Activated CD4-positive, alpha-beta T cell treated with anti-CD3 and anti-CD28 coated beads for 36 hours (primary cell): ENCODE data around the gene JAZF1. TPM values are rescaled to one million over a fixed set of nuclear protein-coding genes. Genes with fewer than 3 reads are reported as not detected.
A peak's percentile ranks its signal among the peaks of the same experiment; 100 is the strongest.

Experiments
- ATAC-seq: fragments of 200-7000 bp; cut with Tn5 transposase; one replicate; pipeline ENCODE4 v1.10.0; 2021; ENCODE audit warnings: mild to moderate bottlenecking, moderate library complexity
- CTCF ChIA-PET: fragments of 350-600 bp; sonication (Branson Sonifier 250); formaldehyde crosslinking; loops from one replicate; lab custom pipeline; 2021; ENCODE audit warnings: antibody characterized with exemption; lab: Charles Lee
- POLR2A ChIA-PET: fragments of 350-600 bp; sonication (Branson Sonifier 250); formaldehyde crosslinking; loops from one replicate; lab custom pipeline; 2021; ENCODE audit warnings: antibody characterized with exemption, inconsistent platforms; lab: Charles Lee
- DNase-seq: peaks from one replicate; pipeline ENCODE4 v3.0.0-alpha.2; 2020
- H3K27ac Mint-ChIP-seq: one replicate; pipeline ENCODE4 v1.8.0; 2021; ENCODE audit warnings: mixed read lengths
- H3K27me3 Mint-ChIP-seq: one replicate; pipeline ENCODE4 v1.8.0; 2021; ENCODE audit warnings: mixed read lengths
- H3K36me3 Mint-ChIP-seq: one replicate; pipeline ENCODE4 v1.8.0; 2021; ENCODE audit warnings: low read depth, mixed read lengths
- H3K4me1 Mint-ChIP-seq: one replicate; pipeline ENCODE4 v1.8.0; 2021; ENCODE audit warnings: mixed read lengths
- H3K4me3 Mint-ChIP-seq: one replicate; pipeline ENCODE4 v1.8.0; 2021; ENCODE audit warnings: mild to moderate bottlenecking, moderate library complexity, mixed read lengths
- H3K9me3 Mint-ChIP-seq: one replicate; pipeline ENCODE4 v1.8.0; 2021; ENCODE audit warnings: low read depth, mixed read lengths
- intact Hi-C, 2 experiments: fragments of 100-400 bp; cut with DNase I in 1 of 2; cut with micrococcal nuclease in 1 of 2; formaldehyde crosslinking; loops; one replicate each; pipeline versions ENCODE4 v1.14.2 to v1.15.1; 2022 to 2024; cut with DNase I, micrococcal nuclease
- total RNA-seq, 2 experiments: library from RNA; stranded (reverse); gene quantifications; one replicate each; pipeline ENCODE4 v1.2.3, GENCODE V29; 2021

JAZF1 gene
- total RNA-seq, 2 experiments from 2014 or later = 5.2 to 6.9 TPM

DNA sequence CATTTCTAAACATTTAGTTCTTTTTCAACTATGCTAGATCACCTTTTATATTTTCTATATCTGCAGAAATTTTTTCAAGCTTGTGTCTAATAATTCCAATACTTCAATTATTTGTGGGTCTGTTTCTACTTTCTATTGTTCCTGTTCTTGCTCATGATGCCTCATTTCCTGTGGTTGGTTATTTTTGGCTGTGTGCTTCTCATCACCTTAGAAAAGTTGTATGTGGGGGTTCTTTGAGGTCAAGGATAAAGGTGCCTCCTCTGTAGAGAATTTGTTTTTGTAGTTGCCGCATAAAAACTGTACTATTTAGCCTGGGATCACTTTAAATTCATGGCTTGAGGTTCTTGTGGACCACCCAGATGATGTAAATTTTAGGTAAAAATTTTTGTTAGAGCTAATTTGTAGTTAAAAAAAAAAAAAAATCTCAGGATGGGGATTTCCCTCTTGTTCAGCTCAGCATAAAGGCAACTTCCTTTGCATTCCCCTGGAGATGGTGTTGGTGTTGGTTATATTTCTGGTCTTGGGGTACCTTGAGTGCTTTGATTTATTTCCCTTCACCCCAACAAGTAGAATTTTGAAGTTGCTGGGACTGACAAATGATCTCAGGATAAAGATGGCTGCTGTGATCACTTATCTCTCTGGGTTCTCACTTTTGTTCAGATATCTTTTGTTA, 27.0 kb upstream of the JAZF1 start:
- Mint-ChIP-seq H3K4me1 (peaks cover 38% of the 10 kb centered on the region), H3K4me3 (peak overlapping the region; percentile 16), H3K27me3 (peaks cover 12% of the 10 kb centered on the region), H3K27ac (peak overlapping the region; percentile 18), H3K36me3 (peaks cover 13% of the 10 kb centered on the region), H3K9me3 (peaks cover 16% of the 10 kb centered on the region)
- peak; percentile 81 for ATAC-seq
- intact Hi-C loops = loop anchor here (1.0 to 2.0 kb wide), 6 partner anchors 25 to 123 kb away; no protein-coding TSS in a partner anchor
- DNase-seq = no peak
- ChIA-PET CTCF (interaction anchor here (1.1 to 1.4 kb wide), 2 partner anchors 10 to 13 kb away, joined by 3 read pairs; no protein-coding TSS in a partner anchor), POLR2A (interaction anchor here (0.9 kb wide), 1 partner anchor 75 kb away, joined by 4 read pairs; no protein-coding TSS in a partner anchor)

DNA sequence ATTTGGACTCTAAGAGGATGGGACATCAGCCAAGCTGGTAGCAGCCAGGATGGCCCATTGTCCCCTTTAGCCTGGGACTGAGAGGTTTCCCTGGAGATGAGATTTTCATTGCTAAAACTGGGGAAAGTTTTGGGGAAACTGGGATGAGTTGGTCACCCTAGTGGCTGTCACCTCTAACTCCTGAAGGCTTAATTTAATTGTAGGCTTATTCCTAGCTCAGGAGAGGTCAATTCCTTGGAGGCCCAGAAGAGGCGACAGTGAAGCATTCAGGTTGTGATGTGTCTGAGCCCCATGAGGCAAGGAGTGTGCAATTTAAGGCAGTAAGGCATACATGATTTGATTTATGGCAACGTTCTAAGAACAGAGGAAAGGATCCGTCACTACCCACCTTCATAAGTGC, 24.9 kb upstream of the JAZF1 start:
- H3K36me3 Mint-ChIP-seq = peaks cover 13% of the 10 kb centered on the region
- DNase-seq (no peak), ATAC-seq (no peak)
- peaks cover 33% of the 10 kb centered on the region for H3K4me1 Mint-ChIP-seq
- POLR2A ChIA-PET = no interaction called here
- H3K9me3 Mint-ChIP-seq = peaks cover 15% of the 10 kb centered on the region
- H3K4me3 Mint-ChIP-seq = no peak overlapping the region
- intact Hi-C loops = no loop called here
- no peak overlapping the region for H3K27ac Mint-ChIP-seq
- H3K27me3 Mint-ChIP-seq = peaks cover 18% of the 10 kb centered on the region
- CTCF ChIA-PET = no interaction called here

DNA sequence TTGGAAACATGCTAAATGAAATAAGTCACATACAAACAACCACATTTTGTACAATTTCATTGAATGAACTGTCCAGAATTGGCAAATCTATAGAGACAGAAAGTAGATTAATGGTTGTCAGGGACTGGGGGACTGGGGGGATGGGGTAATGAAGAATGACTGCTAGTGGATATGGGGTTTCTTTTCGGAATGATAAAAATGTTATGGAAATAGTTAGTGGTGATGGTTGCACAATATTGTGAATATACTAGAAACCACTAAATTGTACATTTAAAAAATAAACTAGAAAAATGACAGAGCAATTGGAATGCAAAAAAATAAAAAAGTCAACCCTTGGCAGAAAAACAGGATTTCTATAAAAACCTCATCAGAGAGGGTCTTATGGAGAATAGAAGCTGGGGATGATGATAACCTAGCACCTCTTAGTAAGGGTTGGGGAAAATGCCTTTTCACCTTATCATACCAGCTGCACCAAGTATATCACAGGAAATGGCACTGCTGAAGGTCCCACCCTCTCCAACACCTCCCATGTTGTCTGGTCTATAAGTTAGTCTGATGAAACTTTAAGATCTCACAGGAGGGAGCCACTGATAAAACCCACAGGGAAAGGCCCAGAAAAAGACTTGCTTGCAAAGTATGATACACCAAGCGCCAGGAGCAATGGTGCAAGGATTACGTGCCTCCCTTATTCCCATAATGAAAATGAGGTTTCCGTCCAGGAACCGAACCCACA, 23.1 kb upstream of the JAZF1 start:
- DNase-seq (no peak), ATAC-seq (no peak)
- ChIA-PET POLR2A (no interaction called here), CTCF (no interaction called here)
- Mint-ChIP-seq H3K4me1 (peaks cover 24% of the 10 kb centered on the region), H3K9me3 (peaks cover 5% of the 10 kb centered on the region), H3K27ac (no peak overlapping the region), H3K36me3 (peaks cover 3% of the 10 kb centered on the region), H3K4me3 (no peak overlapping the region), H3K27me3 (peaks cover 16% of the 10 kb centered on the region)
- intact Hi-C loops = no loop called here

DNA sequence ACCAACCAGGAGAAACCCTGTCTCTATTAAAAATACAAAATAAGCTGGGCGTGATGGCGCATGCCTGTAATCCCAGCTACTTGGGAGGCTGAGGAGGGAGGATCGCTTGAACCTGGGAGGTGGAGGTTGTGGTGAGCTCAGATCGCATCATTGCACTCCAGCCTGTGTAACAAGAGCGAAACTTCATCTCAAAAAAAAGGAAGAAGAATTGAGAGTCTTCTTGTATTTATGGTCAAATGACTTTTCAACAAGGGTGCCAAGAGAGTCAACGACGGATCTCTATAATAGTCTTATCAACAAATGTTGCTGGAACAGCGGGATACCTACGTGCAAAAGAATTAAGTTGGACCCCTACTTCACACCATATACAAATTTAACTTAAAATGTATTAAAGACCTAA, 21.6 kb upstream of the JAZF1 start:
- ChIA-PET CTCF (no interaction called here), POLR2A (no interaction called here)
- H3K27ac Mint-ChIP-seq = no peak overlapping the region
- H3K4me1 Mint-ChIP-seq = peaks cover 10% of the 10 kb centered on the region
- H3K4me3 Mint-ChIP-seq = no peak overlapping the region
- peaks cover 3% of the 10 kb centered on the region for H3K36me3 Mint-ChIP-seq
- H3K27me3 Mint-ChIP-seq = peaks cover 16% of the 10 kb centered on the region
- intact Hi-C loops = no loop called here
- peaks cover 2% of the 10 kb centered on the region for H3K9me3 Mint-ChIP-seq
- ATAC-seq (no peak), DNase-seq (no peak)

DNA sequence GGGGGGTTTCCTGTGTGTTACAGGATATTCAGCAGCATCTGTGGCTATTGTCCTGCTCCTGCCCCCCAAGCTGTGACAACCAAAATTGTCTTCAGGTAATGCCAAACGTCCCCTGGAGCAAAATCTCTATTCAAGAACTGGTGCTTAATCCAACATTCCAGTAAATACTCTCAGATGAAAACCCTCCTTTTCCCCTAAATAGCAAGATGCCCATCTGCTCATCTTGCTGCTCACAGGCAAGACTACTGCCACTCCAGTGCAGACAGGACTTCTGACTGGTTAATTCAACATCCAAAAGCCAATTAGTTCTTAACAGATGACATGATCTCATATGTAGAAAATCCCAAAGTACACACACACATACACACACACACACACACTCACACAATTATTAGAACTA, 20.5 kb upstream of the JAZF1 start:
- POLR2A ChIA-PET = interaction anchor here (0.5 kb wide), 1 partner anchor 64 kb away, joined by 5 read pairs; no protein-coding TSS in a partner anchor
- CTCF ChIA-PET = no interaction called here
- Mint-ChIP-seq H3K36me3 (no peaks in the 10 kb centered on the region), H3K4me3 (no peak overlapping the region), H3K4me1 (peaks cover under 1% of the 10 kb centered on the region), H3K27me3 (peaks cover 18% of the 10 kb centered on the region), H3K27ac (no peak overlapping the region), H3K9me3 (no peaks in the 10 kb centered on the region)
- ATAC-seq = no peak
- intact Hi-C loops = no loop called here
- no peak for DNase-seq

DNA sequence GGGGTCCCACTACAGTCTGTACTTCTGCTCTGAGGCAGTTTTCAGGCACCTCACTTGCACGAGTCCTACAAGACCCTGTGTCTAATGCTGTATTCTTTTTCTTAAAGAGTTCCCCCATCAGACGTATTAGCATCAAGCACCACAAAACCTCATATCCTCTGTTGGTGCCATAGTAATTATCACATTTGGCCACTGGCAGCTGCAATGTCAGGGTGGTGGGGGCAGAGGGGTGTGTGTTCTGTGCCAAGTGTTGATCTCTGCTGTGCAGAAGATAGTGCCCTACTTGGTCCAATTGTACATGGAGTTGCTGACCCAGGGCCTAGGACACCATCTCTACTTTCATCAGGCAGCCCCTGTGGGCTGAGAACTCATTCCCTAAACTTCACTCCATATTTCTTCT, 20.0 kb upstream of the JAZF1 start:
- Mint-ChIP-seq H3K4me3 (no peak overlapping the region), H3K4me1 (peaks cover 2% of the 10 kb centered on the region), H3K36me3 (no peaks in the 10 kb centered on the region), H3K27ac (no peak overlapping the region), H3K9me3 (no peaks in the 10 kb centered on the region), H3K27me3 (peaks cover 23% of the 10 kb centered on the region)
- ChIA-PET CTCF (interaction anchor here (0.7 kb wide), 1 partner anchor 1129 kb away, joined by 3 read pairs; no protein-coding TSS in a partner anchor), POLR2A (no interaction called here)
- no peak for DNase-seq
- ATAC-seq = no peak
- intact Hi-C loops = no loop called here

DNA sequence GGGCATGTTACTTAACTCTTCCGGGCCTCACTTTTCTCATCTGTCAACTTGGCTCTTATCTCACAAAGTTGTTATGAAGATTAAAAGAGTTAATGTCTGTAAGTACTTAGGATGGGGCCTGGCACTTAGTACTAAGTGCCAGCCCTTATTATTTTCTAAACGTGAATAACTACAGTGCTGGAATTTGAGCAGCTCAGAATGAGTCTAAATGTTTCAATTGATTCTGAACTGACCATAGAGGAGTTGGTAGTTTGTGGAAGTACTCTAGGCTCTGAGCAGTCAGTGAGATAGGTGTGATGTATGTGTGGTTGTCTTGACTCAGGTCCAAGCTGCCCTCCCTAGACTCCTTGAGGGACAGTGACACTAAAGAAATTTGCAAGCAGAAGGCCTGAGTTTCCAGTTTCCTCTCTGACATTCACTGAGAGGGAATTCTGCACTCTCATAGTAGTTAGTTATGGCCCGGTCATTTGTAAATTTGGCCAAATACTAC, 18.5 kb upstream of the JAZF1 start:
- intact Hi-C loops = no loop called here
- POLR2A ChIA-PET = interaction anchor here (0.5 kb wide), 1 partner anchor 78 kb away, joined by 3 read pairs; no protein-coding TSS in a partner anchor

DNA sequence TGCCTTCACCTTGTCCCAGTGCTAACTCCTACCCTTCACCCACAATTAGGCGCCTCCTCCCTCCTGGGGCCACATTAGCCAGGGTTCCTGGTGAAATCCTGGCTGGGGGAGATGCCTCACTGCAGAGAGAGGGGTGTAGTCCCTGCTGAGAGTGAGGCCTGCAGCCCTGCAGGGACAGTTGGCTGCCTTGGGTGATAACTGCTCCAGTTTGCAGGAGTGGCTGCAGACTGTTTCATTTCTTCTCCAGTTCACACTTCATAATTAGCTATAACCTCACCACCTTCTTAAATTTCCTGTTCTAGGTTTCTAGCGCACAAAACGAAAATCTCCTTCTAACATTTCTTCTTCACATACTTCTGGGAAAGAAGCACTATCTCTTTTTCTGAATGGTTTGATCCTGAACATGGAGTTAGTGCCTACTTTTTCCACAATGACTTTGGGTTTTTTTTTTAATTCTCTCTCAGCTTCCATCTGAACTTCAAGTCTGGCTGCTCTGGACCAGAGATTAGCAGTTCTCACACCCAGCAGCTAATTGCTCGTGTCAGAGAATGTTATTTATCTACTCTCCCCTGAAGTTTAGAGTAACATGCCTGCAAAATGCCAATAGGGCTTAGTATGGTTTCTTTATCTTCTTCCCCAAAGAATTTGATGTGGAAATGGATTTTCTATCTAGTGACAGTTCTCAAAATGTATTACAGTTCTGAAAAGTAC, 15.5 kb upstream of the JAZF1 start:
- DNase-seq = no peak
- POLR2A ChIA-PET = no interaction called here
- H3K27ac Mint-ChIP-seq = no peak overlapping the region
- H3K4me1 Mint-ChIP-seq = peaks cover 2% of the 10 kb centered on the region
- ATAC-seq = no peak
- no peaks in the 10 kb centered on the region for H3K9me3 Mint-ChIP-seq
- H3K4me3 Mint-ChIP-seq = no peak overlapping the region
- peaks cover 16% of the 10 kb centered on the region for H3K27me3 Mint-ChIP-seq
- intact Hi-C loops = no loop called here
- H3K36me3 Mint-ChIP-seq = no peaks in the 10 kb centered on the region
- CTCF ChIA-PET = no interaction called here

More for the DNA sequence above, 18.5 kb upstream of the JAZF1 start:
- peaks cover 20% of the 10 kb centered on the region for H3K27me3 Mint-ChIP-seq
- peaks cover 2% of the 10 kb centered on the region for H3K4me1 Mint-ChIP-seq
- H3K4me3 Mint-ChIP-seq = no peak overlapping the region
- no peak for ATAC-seq
- H3K27ac Mint-ChIP-seq = no peak overlapping the region
- H3K36me3 Mint-ChIP-seq = no peaks in the 10 kb centered on the region
- DNase-seq = no peak
- H3K9me3 Mint-ChIP-seq = no peaks in the 10 kb centered on the region
- CTCF ChIA-PET = interaction anchor here (1.2 kb wide), 1 partner anchor 98 kb away, joined by 3 read pairs; no protein-coding TSS in a partner anchor

DNA sequence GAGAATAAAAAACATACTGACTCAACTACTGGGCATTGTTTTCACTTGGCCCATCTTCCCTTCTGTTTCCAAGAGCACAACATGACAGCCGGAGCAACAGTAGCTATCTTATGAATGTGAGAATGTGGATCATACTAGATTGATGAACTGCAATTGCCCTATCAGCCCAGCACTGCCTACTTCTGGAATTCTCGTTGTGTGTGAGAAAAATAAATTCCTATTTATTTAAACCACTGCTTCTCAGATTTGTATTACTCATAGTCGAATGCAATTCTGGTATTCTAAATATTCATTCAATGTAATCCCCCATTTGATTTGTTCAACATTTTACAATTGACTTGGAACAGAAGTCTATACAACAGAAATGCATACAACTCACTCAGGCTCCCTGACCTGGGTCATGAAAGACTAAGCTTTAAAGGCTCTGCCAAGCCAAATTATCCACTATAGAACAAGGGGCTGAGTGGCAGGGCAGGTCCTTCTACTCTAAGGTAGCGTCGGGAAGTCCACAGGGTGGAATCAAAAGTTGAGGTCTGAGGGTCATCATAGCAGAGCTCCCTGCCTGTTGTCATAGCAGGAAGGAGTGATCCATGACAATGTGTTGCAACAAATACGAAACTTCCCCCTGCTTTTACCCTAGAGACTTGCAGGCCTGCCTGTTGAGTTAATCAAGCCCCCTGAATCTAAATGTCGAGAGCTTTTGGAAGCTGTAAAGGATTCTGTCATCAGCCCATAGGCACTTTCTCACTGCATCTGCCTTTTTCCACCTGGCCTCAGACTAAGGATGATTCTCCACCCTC, 12.4 kb upstream of the JAZF1 start:
- CTCF ChIA-PET = no interaction called here
- H3K36me3 Mint-ChIP-seq = no peaks in the 10 kb centered on the region

DNA sequence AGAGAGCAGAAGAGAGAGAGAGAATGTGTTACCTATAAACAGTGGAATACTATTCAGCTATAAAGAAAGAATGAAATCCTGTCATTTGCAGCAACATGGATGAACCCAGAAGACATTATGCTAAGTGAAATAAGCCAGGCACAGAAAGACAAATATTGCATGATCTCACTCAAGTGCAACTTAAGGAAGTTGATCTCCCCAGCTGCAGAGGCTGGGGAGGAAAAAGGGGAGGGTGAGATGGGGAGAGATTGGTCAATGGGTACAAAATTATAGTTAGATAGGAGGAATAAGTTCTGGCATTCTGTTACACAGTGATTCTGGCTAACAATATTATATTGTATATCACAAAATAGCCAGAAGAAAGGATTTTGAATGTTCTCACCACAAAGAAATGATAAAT, 11.2 kb upstream of the JAZF1 start:
- CTCF ChIA-PET = no interaction called here
- ATAC-seq (no peak), DNase-seq (no peak)
- Mint-ChIP-seq H3K36me3 (no peaks in the 10 kb centered on the region), H3K4me3 (no peak overlapping the region), H3K27me3 (peaks cover 33% of the 10 kb centered on the region), H3K9me3 (no peaks in the 10 kb centered on the region), H3K4me1 (peaks cover 2% of the 10 kb centered on the region), H3K27ac (no peak overlapping the region)
- intact Hi-C loops = no loop called here
- POLR2A ChIA-PET = interaction anchor here (0.6 kb wide), 1 partner anchor 43 kb away, joined by 4 read pairs; no protein-coding TSS in a partner anchor

More for the DNA sequence above, 12.4 kb upstream of the JAZF1 start:
- Mint-ChIP-seq H3K4me3 (no peak overlapping the region), H3K4me1 (peaks cover 2% of the 10 kb centered on the region), H3K27me3 (peaks cover 28% of the 10 kb centered on the region), H3K9me3 (no peaks in the 10 kb centered on the region), H3K27ac (no peak overlapping the region)
- POLR2A ChIA-PET = interaction anchor here (0.6 kb wide), 1 partner anchor 44 kb away, joined by 4 read pairs; no protein-coding TSS in a partner anchor
- no peak for DNase-seq
- intact Hi-C loops = no loop called here
- ATAC-seq = no peak
